OCI-LY7 (cell line): ENCODE data around the gene VTI1A. TPM values are rescaled to one million over a fixed set of nuclear protein-coding genes. Genes with fewer than 3 reads are reported as not detected.

Experiments
- BruUV-seq: library from RNA; stranded (reverse); fragments of 400-500 nt; replicated peaks from 2 replicates; lab custom pipeline; 2021; lab: Mats Ljungman, UMichigan
- CTCF ChIA-PET: fragments of 300-600 bp; sonication (Branson Sonifier 250); formaldehyde crosslinking; loops from one replicate; lab custom pipeline; 2022; ENCODE audit warnings: antibody characterized with exemption; ENCODE audit not compliant: unreplicated experiment; lab: Charles Lee
- POLR2A ChIA-PET: fragments of 300-600 bp; sonication (Branson Sonifier 250); formaldehyde crosslinking; loops from one replicate; lab custom pipeline; 2022; ENCODE audit warnings: antibody characterized with exemption; lab: Charles Lee
- DNase-seq: peaks from one replicate; pipeline ENCODE4 v3.0.0-alpha.2; 2015; ENCODE audit warnings: low spot score
- H2AFZ ChIP-seq: fragments of 200-600 bp; sonication (generic), shearing (Covaris generic); 2 replicates; pipeline ENCODE4 v1.6.1; 2014; ENCODE audit warnings: mild to moderate bottlenecking, antibody characterized with exemption, low read length, moderate library complexity
- H3K27ac ChIP-seq: fragments of 200-600 bp; sonication (generic); 2 replicates; pipeline ENCODE4 v1.5.1; 2014; ENCODE audit warnings: mixed run types, low read depth, mild to moderate bottlenecking, moderate library complexity, low read length, inconsistent platforms; ENCODE audit not compliant: poor library complexity, severe bottlenecking
- H3K36me3 ChIP-seq: fragments of 200-600 bp; sonication (generic); 2 replicates; pipeline ENCODE4 v1.6.1; 2014; ENCODE audit warnings: mild to moderate bottlenecking, antibody characterized with exemption, low read length, moderate library complexity, mixed read lengths; ENCODE audit not compliant: insufficient read depth
- H3K4me1 ChIP-seq: fragments of 200-600 bp; sonication (generic); 2 replicates; pipeline ENCODE4 v1.5.1; 2014; ENCODE audit warnings: mild to moderate bottlenecking, low read length; ENCODE audit not compliant: insufficient read depth, poor library complexity, severe bottlenecking
- H3K4me2 ChIP-seq: fragments of 200-600 bp; sonication (generic); 2 replicates; pipeline ENCODE4 v1.6.1; 2014; ENCODE audit warnings: mild to moderate bottlenecking, low read length
- H3K4me3 ChIP-seq: fragments of 200-600 bp; sonication (generic); 2 replicates; pipeline ENCODE4 v1.5.1; 2014; ENCODE audit warnings: mild to moderate bottlenecking, low read depth, low read length; ENCODE audit not compliant: poor library complexity, severe bottlenecking
- H3K79me2 ChIP-seq: fragments of 200-600 bp; sonication (generic); 2 replicates; pipeline ENCODE4 v1.6.1; 2016; ENCODE audit warnings: low read depth, mild to moderate bottlenecking, low read length, moderate library complexity, mixed read lengths; ENCODE audit not compliant: insufficient read depth
- H3K9me2 ChIP-seq: fragments of 200-600 bp; sonication (generic); 2 replicates; pipeline ENCODE4 v1.6.1; 2016; ENCODE audit warnings: mild to moderate bottlenecking, low read length, mixed read lengths; ENCODE audit not compliant: insufficient read depth
- H3K9me3 ChIP-seq: fragments of 200-600 bp; sonication (generic); 2 replicates; pipeline ENCODE4 v1.6.1; 2014; ENCODE audit warnings: mild to moderate bottlenecking, mixed run types, low read length, mixed read lengths
- H4K20me1 ChIP-seq: fragments of 200-600 bp; sonication (generic); 2 replicates; pipeline ENCODE4 v1.6.1; 2014; ENCODE audit warnings: mild to moderate bottlenecking, antibody characterized with exemption, low read length, moderate library complexity, mixed read lengths; ENCODE audit not compliant: insufficient read depth
- CTCF ChIP-seq: fragments of 200-600 bp; sonication (generic); conservative IDR thresholded peaks from 2 replicates; pipeline ENCODE4 v1.5.1; 2014; ENCODE audit warnings: mild to moderate bottlenecking, antibody characterized with exemption, low read length, moderate library complexity, mixed read lengths
- EZH2phosphoT487 ChIP-seq: fragments of 200-600 bp; sonication (generic); IDR thresholded peaks from 2 replicates; pipeline ENCODE4 v1.6.1; 2018; ENCODE audit warnings: low read depth, borderline replicate concordance, mild to moderate bottlenecking, mixed run types, antibody characterized with exemption, low read length, moderate library complexity, mixed read lengths
- intact Hi-C: fragments of 100-400 bp; cut with micrococcal nuclease; formaldehyde crosslinking; loops from one replicate; pipeline ENCODE4 v1.10.0; 2022; ENCODE audit not compliant: unreplicated experiment
- total RNA-seq, 2 experiments: library from RNA; depleted of rRNA in 1 of 2; stranded (reverse); fragments of >200 nt in 1 of 2; shearing (Covaris generic) in 1 of 2; gene quantifications; 2 replicates each; pipeline ENCODE4 v1.2.3, GENCODE V29; 2014 to 2022

The VTI1A gene
- total RNA-seq, 2 experiments from 2014 or later = 39.4 to 45.2 TPM

GRCh38 chr10:112649822-112650152, 202.8 kb downstream of the VTI1A start:
- H2AFZ ChIP-seq = no peak overlapping the region
- no peak overlapping the region for H3K4me2 ChIP-seq
- H3K9me2 ChIP-seq = no peaks in the 10 kb centered on the region
- no peaks in the 10 kb centered on the region for H3K9me3 ChIP-seq
- H4K20me1 ChIP-seq = no peaks in the 10 kb centered on the region
- H3K36me3 ChIP-seq = no peaks in the 10 kb centered on the region
- H3K4me3 ChIP-seq = no peak overlapping the region
- BruUV-seq = no TSS peak
- intact Hi-C loops = no loop called here
- POLR2A ChIA-PET = interaction anchor here (0.6 kb wide), 1 partner anchor 989 kb away, joined by 5 read pairs; no protein-coding TSS in a partner anchor
- H3K79me2 ChIP-seq = no peaks in the 10 kb centered on the region
- H3K4me1 ChIP-seq = no peaks in the 10 kb centered on the region
- TF ChIP-seq EZH2phosphoT487 (no peak), CTCF (no peak)
- CTCF ChIA-PET = no interaction called here
- no peak overlapping the region for H3K27ac ChIP-seq
- DNase-seq = no peak

- no TSS peak for BruUV-seq
These were observed 203.6 kb downstream of the VTI1A start for GRCh38 chr10:112650588-112651030.

GRCh38 chr10:112653215-112653614, 206.2 kb downstream of the VTI1A start:
- Histone ChIP-seq H4K20me1 (no peaks in the 10 kb centered on the region), H3K9me2 (no peaks in the 10 kb centered on the region), H2AFZ (no peak overlapping the region), H3K4me1 (no peaks in the 10 kb centered on the region), H3K4me2 (no peak overlapping the region), H3K36me3 (no peaks in the 10 kb centered on the region), H3K9me3 (no peaks in the 10 kb centered on the region), H3K27ac (no peak overlapping the region), H3K4me3 (no peak overlapping the region), H3K79me2 (no peaks in the 10 kb centered on the region)
- POLR2A ChIA-PET = no interaction called here
- BruUV-seq = no TSS peak
- intact Hi-C loops = no loop called here
- CTCF ChIA-PET = no interaction called here
- TF ChIP-seq EZH2phosphoT487 = no peak
- no peak for TF ChIP-seq CTCF
- no peak for DNase-seq

More at GRCh38 chr10:112650588-112651030, 203.6 kb downstream of the VTI1A start:
- Histone ChIP-seq H3K4me1 (no peaks in the 10 kb centered on the region), H3K9me2 (no peaks in the 10 kb centered on the region), H3K4me2 (no peak overlapping the region), H4K20me1 (no peaks in the 10 kb centered on the region), H3K36me3 (no peaks in the 10 kb centered on the region), H3K27ac (no peak overlapping the region), H3K9me3 (no peaks in the 10 kb centered on the region), H2AFZ (no peak overlapping the region), H3K4me3 (no peak overlapping the region), H3K79me2 (no peaks in the 10 kb centered on the region)
- POLR2A ChIA-PET = no interaction called here
- no peak for TF ChIP-seq EZH2phosphoT487
- no peak for DNase-seq
- intact Hi-C loops = no loop called here
- CTCF ChIA-PET = no interaction called here
